HG02763 (cell line): ENCODE measurements around the gene UBAP1.
"Not testable (repeated sequence)": the region's sequence is repeated elsewhere in the genome, so short reads cannot be mapped to it uniquely, and the experiment has no call there.

ENCODE experiments used
- ATAC-seq: cut with Tn5 transposase; IDR thresholded peaks from one replicate; pipeline ENCODE4 v1.9.1; 2021; ENCODE audit warnings: mild to moderate bottlenecking, moderate library complexity; ENCODE audit not compliant: unreplicated experiment

Gene UBAP1

DNA sequence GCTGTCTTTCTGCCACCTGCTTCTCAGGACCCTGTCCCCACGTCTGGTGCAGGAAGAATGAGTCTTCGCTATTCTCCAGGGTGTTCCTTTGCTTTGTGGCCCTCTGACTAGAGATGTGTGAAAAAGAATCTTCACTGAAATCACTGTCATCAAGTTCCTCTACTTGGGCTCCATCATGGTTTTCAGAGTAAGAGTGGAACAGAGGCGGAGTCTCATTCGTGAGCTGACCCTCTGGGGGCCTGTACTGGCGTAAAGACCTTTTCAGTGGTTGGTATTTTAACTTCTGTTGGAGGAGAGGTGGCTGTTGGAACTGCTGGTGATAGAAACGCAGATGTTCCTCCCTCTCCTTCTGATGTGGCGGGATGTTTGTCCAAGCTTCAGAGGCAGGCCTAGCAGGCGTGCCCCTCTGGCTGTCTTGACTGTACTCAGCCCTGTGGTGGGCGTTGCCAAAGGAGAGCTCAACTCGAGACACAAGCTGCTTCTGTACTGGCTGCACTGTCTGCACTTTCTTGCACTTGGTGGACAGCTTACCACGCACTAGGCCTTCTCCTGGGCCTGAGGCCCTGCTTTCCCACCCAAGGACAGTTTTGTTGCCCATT, 78.2 kb downstream of the UBAP1 start:
- no peak for ATAC-seq

DNA sequence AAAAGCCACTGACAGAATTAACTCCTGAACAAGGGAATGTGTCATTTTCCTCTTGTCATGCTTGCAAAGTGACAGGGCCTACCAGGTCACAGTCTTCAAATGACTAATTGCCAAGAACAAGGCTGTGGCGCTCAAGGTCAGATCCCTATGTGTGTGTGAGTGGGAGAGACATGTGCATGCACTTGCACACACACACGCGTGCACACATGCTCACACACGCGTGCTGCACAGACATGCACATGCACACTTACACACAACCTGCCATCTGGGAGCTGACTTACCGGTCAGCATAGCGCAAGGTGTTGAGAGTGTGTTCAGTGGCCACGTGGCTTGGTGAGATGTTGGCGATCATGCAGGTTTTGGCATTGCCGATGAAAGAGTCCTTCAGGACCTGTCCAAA, 80.5 kb downstream of the UBAP1 start:
- ATAC-seq, result no peak

DNA sequence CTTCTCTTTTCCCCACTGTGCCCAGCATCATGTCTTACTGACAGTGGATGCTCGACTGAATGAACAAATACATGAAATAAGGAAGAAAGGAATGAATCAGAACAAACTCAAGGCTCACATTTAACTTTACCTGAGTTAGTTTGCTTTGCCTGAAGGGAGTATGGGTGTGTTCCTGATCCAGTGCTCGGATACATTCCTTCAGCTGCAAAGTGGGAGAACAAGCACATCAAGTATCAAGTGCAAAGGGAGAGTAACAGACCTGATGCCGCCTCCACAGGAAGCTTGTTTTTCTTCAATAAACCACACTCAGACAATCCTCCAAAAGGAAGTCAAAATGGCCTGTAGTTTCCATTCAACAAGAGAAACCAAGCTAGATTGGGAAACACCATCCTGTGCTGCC, 84.1 kb downstream of the UBAP1 start:
- no peak for ATAC-seq

DNA sequence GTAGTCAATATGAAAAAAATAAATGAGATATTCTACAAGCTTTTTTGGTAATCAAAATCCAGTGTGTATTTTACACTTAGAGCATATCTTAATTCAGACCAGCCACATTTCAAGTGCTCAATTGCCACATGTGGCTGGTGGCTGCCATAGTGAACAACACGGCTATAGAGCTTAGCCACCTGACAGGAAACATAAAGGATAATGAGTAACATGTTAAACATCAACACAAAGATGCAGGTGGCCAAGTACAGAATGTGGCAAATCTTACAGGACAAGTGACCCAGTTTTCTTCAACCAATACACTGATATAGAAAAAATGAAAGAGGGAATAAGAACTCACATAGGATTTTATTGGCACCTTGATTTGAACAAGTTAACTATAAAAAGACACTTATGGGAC, 88.8 kb downstream of the UBAP1 start:
- ATAC-seq, result no peak

DNA sequence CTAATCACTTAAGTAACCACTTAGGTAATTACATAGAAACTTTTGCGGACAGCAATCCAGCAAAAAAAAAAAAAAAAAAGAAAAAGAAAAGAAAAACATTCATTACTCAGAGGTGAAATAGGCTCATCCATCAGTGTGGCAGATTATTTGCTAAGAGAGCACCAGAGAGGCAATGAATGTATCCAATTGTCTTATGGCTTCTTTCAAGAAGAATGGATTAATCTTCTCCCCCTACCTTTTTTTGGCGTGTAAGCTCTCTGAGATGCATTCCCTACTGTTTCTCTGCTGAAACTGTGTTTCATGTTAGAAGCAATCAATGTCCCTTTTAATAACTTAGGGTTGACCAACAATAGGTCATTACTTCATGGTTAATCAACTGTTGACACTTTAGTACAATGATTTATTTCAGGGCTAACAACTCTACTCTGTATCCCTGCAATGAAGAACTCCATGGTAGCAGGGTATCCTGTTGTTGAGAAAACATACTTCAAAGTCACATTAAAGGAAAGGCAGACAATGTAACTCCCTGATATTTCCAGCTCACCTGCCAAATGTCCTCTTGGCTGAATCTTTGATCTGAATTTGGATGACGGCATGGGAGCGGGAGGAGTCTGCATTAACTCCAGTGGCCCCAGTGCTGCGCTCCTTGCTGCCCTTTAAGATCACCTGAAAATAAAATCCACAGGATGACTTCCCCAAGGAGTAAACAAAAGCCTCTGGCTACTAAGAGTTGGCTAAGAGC, 92.6 kb downstream of the UBAP1 start:
- no peak for ATAC-seq

DNA sequence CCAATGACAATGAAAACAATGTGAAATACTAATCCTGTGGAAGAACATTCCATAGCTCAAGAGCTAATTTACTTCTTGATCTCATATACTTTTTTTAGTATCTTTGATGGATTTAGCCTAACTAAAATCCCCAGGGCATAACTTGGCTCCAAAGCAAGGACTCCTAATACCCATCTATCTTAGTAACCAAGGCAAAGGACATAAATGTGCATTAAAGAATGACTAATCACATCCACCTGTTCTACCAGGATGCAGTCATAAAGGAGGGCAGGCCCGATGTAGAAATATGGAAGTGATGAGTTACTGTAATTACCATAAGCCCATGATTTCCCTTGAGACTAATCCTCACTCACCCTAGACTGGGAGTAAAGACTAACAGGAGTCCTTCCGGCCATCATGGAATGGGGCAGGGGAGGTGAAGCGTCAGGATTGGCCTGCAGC, 93.3 kb downstream of the UBAP1 start:
- no peak for ATAC-seq

DNA sequence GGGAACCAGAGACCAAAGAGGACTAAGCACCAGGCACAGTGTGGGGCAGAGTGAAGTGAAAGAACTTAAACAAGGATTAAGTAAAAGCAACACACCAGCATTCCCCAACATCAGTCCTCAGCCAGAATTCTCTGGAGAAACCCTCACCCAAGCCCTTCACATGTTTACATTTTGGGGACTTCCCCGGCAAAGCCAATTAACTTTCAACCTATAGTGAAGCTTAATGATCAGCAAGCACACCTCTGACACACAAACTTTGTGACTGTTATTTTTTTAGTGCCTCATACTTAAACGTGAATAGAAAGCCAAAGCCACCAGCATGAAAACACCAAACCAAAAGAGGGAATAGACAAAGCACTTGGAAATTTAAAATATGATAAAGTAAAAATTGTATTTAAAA, 94.7 kb downstream of the UBAP1 start:
- not testable (repeated sequence) for ATAC-seq

DNA sequence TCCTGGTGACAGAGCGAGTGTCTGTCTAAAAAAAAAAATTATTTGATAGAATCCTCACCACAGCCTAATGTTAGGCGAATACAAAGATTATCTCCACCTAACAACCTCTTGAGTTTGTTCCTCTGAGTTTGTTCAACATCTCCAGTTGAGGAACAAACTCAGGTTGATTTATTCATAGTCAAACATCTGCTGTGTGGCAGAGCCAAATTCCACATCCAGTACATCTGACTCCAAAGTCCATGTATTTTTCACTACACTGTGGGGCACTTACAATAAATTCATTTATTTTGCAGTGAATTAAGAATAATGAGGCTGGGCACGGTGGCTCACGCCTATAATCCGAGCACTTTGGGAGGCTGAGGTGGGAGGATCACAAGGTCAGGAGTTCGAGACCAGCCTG, 97.0 kb downstream of the UBAP1 start:
- ATAC-seq, result no peak

DNA sequence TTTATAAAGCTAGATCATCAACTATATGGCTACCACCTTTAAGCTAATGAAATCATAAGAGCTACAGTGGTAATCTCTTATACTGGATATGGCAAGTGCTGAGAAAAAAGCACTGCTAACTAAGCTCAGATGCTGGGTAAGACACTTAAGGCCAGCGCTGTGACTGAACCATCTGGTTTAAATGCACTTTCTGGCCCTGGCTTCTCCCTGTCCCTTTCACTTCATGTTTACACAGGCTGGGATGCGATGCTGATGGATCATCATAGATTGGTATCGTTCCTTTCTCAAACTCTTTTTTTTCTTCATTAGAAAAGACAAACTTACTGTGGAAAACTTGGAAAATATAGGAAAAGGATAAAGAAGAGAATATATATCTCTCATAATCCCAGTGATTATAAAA, 97.9 kb downstream of the UBAP1 start:
- ATAC-seq, result no peak

DNA sequence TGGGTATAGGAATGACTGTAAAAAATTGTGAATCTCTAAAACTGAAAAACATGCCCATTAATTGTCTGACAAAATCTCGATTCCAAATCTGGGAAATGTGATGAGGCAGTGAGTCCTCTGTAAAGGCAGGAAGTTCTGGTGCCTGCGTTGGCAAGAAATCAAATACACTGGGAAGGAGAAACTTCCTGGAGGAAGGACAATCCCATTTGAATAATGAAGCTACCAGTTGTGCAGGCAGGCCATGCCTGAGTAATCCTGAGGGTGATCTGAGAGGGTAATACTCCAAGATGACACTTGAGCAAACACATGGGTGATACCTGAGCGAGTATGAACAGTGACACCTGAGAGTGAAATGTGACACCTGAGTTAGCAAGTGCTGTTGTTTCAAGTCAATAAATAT, 100.6 kb downstream of the UBAP1 start:
- ATAC-seq, result no peak

DNA sequence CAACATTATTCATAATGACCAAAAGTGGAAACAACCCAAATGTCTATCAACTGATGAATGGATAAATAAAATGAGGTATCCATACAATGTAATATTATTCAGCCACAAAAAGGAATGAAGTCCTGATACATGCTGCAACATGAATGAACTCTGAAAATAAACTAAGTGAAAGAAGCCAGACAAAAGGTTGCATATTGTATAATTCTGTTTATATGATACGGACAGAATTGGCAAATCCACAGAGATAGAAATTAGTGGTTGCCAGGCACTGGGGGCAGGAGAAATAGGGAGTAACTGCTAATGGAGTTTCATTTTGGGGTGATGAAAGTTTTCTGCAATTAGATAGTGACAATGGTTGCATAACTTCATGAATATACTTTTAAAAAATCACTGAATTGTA, 103.3 kb downstream of the UBAP1 start:
- ATAC-seq, result no peak

DNA sequence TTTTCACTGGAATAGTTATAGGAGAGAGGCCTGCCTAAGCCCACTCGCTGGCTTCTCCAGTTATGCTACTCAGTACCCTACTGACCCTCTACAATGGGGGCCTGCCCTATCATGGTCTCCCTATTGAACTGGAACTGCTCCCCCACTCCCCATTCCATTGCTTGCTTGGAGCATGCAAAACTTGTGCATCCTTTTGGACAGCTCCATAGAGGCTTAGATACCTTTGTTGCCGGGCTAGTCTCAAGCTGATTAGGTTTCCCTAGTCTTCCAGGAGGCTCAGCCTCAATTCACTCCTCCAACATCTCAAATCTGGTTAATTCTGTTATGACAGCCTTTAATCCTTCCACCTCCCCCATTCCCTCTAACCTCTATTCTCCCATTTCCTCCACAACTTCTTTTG, 110.3 kb downstream of the UBAP1 start:
- ATAC-seq, result no peak

DNA sequence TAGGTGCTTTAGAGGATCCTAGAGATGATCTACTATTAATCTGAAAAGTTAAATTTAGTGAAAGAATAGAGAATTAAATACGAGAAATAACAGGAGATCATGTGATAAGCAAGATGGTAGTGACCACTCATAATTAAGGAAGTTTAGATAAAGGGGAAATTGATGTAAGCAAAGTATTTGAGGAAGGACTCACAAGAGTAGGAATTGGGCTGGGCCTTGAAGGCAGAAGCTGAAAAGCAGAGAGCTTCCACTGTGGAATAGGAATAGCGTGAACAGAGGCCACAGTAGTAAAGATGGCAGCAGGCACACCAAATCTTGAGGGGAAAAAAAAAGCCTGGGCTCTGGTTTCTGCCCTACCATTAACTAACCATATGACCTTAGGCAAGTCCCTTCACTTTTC, 112.2 kb downstream of the UBAP1 start:
- no peak for ATAC-seq

DNA sequence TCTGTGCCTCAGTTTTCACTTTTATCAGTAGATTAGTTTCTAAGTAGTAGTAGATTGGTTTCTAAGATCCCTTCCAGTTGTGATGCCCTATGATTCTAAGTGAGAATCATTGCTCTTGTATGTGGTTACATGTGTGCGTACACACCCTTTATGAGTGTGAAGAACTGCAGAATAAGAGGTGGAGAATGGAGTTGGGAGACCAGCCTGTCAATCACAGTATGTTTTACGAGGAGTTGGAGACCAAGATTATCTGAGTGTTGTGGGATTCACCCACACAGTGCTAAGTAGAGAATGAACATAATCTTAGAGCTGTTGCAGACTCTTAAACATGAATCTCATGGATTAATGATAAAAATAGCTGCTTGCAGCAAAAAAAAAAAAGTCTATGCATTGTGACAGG, 112.6 kb downstream of the UBAP1 start:
- no peak for ATAC-seq

DNA sequence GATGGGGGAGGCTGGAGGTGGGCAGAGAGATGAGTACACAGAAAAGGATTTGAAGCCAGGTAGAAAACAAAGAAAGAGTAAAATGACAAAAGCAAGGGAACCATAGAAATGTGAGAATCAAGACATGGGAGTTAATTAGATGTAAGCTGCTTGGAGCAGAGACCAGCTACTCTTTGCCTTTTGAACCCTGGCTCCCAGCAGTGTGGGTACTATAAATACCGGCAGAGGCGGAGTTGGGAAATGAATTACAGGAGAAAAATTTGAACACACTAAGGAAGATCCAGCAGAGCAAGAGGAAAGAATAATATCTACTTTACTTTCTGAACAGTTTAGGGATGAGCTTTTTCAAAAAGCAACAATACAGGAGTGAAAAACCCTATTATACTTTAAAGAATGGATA, 113.7 kb downstream of the UBAP1 start:
- ATAC-seq, result no peak

DNA sequence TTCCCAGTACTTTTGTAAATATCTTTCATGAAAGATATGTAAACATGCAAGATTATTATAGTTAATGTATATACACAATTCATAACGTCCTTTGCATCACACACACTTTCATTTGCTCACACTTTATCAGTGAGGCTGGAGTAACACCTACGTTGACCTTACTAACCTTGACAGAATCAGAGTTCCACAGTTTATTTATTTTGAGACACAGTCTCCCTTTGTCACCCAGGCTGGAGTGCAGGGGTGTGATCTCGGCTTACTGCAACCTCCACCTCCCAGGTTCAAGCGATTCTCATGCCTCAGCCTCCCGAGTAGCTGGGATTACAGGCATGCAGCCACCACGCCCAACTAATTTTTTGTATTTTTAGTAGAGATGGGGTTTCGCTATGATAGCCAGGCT, 122.2 kb downstream of the UBAP1 start:
- ATAC-seq, result not testable (repeated sequence)
